NCI-H1694 treated with DMSO at 0.1 percent for 48 hours (cell line): ENCODE data around the gene CDK6.

Experiments
- DNase-seq: peaks from one replicate; lab custom pipeline; 2025; lab: John Stamatoyannopoulos, UW

CDK6 gene

DNA sequence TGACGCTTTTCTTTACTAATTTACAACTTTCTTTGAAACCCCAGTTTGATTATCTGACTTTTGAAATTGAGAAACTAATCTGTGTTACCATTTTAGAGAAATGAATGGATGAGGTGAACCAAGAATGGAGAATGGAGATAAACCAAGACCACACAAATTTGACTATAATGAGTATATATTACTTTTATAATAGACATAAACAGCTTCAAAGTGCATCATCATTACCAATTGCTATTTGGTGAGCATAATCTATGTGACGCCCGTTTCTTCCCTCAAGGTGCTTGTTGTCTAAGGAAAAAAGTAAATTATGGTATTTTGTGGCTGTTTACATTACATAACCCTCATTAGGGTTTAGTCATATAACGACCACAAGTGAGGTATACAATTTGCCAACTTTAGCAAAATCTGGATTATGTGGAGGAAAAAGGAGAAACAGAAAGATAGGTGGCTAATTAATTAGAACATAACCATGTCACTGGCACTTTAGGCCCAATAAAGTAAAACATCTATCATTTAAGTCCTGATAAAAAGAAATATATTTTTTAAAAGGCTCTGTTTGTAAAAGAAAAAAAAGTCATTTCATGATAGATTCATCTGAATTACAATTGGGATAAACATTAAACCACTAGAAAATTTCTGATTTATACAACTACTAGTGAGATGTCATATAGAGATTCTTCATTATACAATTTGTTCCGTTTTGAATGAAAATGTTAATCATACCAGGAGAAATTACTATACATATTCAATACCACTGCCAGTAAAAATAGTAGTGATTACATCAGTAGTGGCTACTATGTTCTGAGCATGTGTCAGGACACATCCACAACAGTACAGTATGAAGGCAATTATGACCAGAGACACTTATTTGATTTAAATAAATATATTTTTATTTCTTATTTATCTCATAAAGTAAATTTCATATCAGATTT lies 128.0 kb downstream of the CDK6 start:
- DNase-seq = no peak

DNA sequence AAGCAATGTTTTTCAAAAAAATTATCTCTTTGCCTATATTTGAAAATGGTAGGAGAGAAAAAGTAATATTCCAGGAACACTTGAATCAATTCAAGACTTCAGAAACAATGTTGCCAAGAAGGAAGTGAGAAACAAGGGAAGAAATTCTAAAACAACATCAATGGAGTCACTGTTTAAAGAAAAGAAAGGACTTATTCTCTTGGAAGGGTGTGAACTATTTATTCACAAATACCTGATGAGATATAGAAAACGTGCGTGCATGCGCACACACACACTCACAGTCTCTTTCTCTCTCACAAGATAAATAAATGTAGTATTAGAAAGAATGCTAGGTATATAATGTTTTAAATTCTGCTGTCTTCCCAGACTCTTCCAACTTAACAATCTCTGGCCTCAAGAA lies 128.9 kb downstream of the CDK6 start:
- DNase-seq = no peak

GRCh38 chr7:92706563-92706962 lies 129.8 kb downstream of the CDK6 start:
- no peak for DNase-seq

GRCh38 chr7:92705831-92706230 lies 130.5 kb downstream of the CDK6 start:
- DNase-seq = no peak

DNA sequence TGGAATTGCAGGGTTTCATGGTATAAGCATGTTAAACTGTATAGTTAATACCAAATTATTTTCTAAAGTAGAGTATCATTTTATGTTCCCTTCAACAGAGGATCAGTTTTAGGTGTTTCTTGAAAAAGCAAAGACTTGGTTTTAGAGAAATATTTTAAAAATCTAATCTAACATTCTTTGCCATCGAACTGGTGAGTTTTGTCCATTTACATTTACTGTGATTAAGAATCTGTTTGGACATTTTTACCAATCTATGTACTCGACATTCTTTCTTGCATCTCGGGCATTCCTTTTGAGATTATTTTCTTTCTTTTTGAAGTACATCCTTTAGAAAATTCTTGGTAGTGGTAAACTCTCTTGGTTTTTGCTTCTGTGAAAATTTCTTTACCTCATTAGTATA lies 131.5 kb downstream of the CDK6 start:
- DNase-seq = no peak

DNA sequence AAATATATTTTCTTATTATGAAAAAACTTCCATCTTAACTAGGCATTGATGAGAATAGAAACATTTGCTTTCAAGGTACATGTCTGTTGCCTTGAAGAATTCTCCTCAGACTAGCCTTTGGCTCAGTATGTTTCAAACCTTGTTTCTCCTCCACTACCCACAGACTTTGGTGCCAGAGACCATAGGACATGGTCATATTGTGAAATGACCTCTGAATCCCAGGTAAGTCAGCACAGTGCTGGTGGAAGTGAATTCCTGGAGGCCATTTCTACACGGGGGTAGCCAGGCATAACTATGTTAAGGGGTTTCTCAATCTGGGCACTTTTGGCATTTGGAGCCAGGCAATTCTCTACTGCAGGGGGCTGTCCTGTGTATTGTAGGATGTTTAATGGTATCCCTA lies 133.8 kb downstream of the CDK6 start:
- DNase-seq = no peak

- DNase-seq = no peak
Measured at GRCh38 chr7:92699966-92700514, 136.3 kb downstream of the CDK6 start.

DNA sequence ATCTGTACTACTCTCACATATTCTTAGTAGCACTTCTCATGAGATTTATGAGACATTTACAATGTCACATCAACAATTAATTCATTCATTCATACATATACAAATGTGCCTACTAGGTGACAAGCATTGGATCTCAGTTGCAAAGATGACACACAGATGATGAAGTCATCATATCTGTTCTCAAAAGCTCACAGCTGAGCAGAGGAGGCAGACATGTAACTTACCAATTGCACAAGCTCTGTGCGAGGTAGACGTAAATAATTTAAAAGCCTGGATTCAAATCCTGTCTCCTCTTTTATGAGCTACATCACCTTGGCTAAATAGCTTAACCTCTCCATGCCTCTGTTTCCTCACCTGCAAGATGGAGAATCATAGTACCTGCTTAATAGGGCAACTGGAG lies 136.8 kb downstream of the CDK6 start:
- no peak for DNase-seq

DNA sequence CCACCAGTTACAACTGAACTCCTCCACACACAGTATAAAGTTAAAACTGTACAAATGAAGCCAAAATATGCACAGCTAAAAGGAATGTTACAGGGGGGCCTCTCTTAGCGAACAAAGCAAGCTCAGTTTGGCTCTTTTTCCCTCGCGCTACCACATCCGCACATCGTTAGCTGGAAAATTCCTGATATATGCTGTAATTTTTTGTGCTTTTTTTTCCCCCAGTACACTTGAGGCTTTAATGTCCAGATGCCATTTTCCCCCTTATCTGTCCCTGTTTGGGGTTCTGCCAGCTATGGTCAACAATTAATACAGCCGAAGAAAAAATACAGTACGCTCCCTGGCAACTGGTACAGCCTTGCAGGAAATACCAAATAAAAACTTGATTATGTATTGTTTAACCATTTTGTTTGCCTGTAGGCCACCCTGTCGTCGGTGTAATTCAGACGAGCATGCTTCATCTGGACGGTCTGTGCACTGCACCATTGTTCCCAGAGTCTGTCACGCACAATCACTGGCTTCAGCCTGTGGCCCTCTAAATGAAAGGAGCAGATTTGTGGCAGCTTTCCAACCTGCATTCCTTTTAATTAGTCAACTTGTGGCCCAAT lies 138.0 kb downstream of the CDK6 start:
- no peak for DNase-seq

DNA sequence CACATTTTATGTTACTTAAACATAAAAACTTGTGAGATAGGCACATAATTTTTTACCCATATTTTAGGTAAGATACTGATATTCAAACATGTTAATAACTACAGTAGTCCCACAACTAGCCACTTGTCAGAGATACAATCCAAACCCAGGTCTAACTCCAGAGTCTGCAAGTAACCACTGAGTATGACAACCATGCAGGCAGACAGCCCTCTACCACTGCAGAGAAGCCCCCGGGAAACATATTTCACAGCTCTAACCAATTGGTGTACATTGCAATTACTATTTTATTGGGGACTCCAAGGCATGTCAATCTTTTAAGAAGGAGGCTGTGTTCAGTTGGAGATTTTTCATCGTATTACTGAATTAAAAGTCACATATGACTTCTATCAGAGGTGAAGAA lies 139.0 kb downstream of the CDK6 start:
- no peak for DNase-seq

DNA sequence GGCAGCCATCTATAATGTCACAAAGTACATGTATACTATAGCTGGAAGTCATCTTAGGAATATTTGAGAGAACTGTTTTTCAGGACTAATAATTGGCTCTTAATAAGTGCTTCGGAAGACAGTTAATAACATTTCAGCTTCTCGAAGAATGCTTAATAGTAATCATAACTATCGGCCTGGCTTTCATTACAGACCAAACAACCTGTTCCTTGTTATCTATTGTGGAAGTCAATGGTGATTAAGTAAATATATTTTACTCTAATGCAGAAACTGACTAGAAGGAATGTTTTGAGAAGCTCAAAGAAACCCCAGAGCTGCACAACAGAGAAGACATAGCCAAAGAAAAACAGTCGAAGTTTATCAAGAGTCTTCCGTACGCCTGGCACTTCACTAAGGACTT lies 139.4 kb downstream of the CDK6 start:
- no peak for DNase-seq

- no peak for DNase-seq
Measured at GRCh38 chr7:92696584-92696983, 139.8 kb downstream of the CDK6 start.

DNA sequence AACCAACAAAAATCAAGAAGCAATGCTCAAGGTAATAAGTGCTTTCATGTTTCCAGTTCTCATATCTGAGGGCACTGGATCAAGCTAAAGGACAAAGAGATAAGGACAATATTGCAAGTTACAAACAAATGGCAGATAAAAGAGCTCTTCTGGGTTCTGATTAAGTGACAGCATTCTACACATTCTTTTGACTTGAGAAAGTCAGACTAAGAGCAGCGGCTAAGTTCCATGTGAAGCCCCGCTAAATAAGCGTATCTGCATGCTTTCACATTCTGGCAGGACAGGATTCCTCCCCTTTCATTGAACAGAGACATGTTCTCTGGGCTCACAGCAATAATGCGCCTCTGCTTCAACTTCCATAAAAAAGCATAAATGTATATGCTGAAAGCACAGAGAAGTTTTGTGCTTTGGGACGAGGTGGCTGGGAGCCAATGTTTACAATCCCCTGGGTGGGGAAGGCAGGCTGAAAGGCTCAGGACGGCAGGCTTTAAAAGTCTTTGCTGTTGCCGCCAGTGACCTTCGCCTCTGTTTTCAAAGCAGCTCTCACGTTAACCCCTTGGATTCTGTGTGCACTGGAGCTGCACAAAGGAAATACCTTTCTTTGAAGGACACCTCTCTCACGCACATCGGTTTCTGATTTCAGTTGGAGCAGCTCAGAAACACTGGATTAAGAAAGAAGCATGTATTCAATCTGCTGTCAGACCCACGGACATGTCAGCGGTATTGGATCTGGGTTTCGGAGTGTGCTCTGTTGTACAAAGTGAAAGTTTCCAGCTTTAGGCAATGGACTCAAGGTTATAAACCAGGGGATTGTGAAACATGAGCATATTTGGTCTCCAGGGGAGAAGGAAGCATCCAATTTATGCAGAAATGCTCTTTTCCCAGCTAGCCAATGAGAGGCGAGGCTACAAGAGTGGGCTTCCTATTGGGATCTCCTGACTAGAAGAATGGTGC lies 140.8 kb downstream of the CDK6 start:
- no peak for DNase-seq

- no peak for DNase-seq
Measured at GRCh38 chr7:92694211-92694610, 142.2 kb downstream of the CDK6 start.

DNA sequence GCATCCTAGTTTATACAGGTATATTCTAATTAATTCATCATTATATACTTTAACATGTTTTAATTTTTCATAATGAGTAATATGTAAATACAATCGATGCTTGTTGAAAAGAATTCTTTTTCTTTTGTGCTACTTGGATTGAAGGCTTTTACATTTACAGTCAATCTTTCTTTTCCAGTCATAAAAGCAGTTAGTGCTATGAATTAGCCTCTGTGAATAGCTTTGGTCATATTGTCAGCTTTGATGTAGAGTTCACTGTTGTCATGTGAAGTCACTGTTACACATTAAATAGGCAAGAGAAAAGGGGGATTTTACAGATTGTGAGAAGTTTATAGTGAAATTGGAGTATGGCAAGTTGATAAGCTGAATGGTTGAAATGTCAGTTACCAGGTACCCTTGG lies 142.9 kb downstream of the CDK6 start:
- no peak for DNase-seq

- peak; percentile 45 for DNase-seq
Measured at GRCh38 chr7:92691578-92691977, 144.8 kb downstream of the CDK6 start.

- no peak for DNase-seq
Measured at GRCh38 chr7:92685136-92686042, 151.0 kb downstream of the CDK6 start.

- DNase-seq = no peak
Measured at GRCh38 chr7:92684274-92684673, 152.1 kb downstream of the CDK6 start.

DNA sequence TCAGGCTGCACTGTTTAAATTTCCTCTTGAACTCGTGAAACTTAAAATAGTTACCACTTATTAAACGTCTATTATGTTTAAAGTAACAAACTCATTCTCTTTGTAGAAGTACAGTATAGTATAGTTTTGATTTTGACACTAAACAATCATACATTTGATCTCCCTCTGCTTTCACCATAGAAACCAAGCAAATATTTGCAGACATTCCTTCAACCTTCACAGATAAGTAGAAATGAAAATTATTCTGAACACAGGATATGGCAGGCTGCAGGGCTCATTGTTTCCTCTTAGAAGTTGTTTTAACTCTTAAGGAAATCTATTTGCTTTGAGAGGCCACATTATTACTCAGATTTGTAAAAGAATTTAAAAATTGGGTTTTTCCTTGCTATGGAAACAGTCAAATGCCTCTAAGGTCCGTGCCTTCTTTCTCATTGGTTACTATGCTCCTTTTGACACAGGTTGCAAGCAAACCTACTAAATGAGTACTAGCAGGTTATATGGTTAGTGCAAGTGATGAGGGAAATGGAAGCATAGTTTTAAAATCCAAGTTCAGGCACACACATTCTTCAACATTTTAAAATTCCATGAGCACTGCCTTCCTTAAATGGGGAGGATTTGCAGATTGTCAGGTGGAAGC lies 153.4 kb downstream of the CDK6 start:
- no peak for DNase-seq

DNA sequence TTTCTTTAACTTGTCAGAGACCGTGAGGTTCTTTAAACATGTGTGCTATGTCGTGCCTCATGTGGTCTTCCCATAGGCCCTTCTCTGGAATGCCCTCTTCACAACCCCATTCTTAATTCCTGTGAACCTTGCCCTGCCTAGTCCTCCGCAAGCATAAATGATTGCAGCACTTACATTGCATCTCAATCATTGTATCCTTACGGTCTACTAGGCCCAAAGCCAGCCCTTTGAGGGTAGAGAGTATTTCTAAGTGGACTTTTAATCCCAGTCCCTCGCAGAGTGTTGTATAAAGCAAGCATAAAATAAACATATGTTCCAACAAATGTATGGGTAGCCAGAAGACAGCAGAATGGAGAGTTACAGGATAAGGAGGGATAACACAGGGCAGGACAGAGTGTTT lies 154.0 kb downstream of the CDK6 start:
- DNase-seq = no peak

GRCh38 chr7:92681633-92682032 lies 154.7 kb downstream of the CDK6 start:
- DNase-seq = no peak
